Omental fat pad (tissue), 4 donors: ENCODE measurements around the gene NOSIP. TPM values are rescaled to one million over a fixed set of nuclear protein-coding genes. Genes with fewer than 3 reads are reported as not detected.
A peak's percentile ranks its signal among the peaks of the same experiment; 100 is the strongest.

ENCODE experiments used
- ATAC-seq: fragments of 150-250 bp; one replicate; pipeline ENCODE4 v1.9.1; 2016; ENCODE audit warnings: mild to moderate bottlenecking, moderate library complexity; ENCODE audit not compliant: low FRiP score
- DNase-seq: peaks from one replicate; pipeline ENCODE4 v3.0.0-alpha.2; 2019; ENCODE audit warnings: low spot score
- CTCF ChIP-seq, 3 donors: fragments of 450-650 bp; IDR thresholded peaks; one replicate each; pipeline ENCODE4 v1.5.1; 2016 to 2017; ENCODE audit warnings: antibody characterized with exemption in 3 of 3, mild to moderate bottlenecking in 3 of 3, moderate library complexity in 2 of 3
- total RNA-seq, 4 donors: library from RNA; depleted of rRNA; stranded (reverse); fragments of >200 nt; gene quantifications; one replicate each; pipeline ENCODE4 v1.1.0, GENCODE V29; 2016

The NOSIP gene
- total RNA-seq, 4 donors from 2014 or later: 36.9 to 70.8 (median 46.4) TPM

DNA sequence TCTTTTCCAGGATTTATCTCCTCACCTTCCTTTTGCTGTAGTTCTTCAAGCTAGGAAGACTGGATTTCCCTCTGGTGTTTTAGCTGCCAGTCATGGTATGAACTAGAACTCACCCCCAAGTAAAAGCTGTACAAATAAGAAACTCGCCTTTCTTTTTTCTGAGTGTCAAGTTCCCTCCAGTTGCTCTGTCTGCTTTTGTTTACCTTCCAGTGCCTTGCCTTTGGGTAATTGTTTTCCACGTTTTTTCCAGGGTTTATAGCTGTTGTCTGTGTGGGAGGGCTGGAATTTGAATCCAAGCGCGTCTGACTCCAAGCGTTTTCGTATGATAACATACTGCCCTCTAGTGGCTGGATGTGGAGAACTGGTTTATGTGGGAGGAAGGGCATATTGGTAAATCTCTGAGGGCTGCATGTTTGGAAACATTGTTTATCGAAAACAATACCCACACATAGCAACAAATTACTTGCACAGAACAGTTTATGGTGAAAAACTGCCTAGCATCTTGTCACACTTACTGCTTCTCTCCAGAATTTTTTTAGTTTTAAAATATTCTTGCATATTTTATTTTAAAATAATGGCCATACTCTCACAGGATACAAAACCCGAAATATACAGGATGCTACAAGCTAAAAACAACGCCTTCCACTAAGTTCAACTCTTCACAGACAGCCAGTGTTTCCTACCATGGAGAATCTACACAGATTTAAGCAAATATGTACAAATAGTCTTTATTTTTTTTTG, 33.4 kb downstream of the NOSIP start:
- TF ChIP-seq CTCF (IDR thresholded peaks at IDR 0.05): peak in 1 of 3 donors; percentile 58
- ATAC-seq (peak; percentile 80), DNase-seq (peak; percentile 44)

DNA sequence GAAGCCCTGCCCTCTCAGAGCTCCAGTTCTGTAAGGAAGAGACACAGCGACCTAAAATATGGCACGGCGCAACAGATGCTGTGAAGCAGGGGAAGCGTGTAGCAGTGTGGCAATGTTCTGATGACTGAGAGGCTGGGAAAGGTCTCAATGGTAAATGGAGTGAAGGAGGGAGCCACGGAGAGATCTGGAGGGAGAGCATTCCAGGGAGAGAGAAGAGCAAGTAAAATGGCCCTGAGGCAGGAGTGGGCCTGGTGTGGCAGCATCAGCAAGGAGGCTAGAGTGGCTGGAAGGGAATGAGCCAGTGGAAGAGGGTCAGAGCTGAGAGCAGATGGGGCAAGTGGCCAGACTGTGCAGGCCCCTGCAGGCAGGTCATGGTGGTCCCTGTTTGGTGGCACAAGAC, 36.2 kb downstream of the NOSIP start:
- DNase-seq (no peak), ATAC-seq (no peak)
- TF ChIP-seq CTCF (IDR thresholded peaks at IDR 0.05): no peak

GRCh38 chr19:49543032-49543431, 37.3 kb downstream of the NOSIP start:
- ATAC-seq: no peak
- no peak for TF ChIP-seq CTCF (IDR thresholded peaks at IDR 0.05)
- DNase-seq: no peak

GRCh38 chr19:49542446-49542845, 37.9 kb downstream of the NOSIP start:
- no peak for ATAC-seq
- no peak for DNase-seq

DNA sequence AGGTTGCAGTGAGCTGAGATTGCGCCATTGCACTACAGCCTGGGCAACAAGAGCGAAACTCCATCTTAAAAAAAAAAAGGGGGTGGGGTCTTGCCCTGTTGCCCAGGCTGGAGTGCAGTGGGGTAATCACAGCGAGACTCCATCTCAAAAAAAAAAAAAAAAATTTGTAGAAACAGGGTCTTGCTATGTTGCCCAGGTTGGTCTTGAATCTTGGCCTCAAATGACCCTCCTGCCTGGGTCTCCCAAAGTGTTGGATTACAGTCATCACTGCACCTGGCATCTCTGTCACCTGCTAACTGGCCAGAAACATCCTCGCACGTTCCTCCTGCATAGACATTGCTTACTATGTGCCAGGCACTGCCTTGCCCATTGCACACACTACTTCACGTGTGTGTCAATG, 38.4 kb downstream of the NOSIP start:
- DNase-seq (no peak), ATAC-seq (no peak)
- TF ChIP-seq CTCF (IDR thresholded peaks at IDR 0.05): no peak

More at GRCh38 chr19:49542446-49542845, 37.9 kb downstream of the NOSIP start:
- TF ChIP-seq CTCF (IDR thresholded peaks at IDR 0.05): no peak

GRCh38 chr19:49539192-49539952, 41.0 kb downstream of the NOSIP start:
- TF ChIP-seq CTCF (IDR thresholded peaks at IDR 0.05): no peak
- no peak for DNase-seq
- ATAC-seq: no peak
